ENCODE measurements around the gene BEAN1.
"Not testable (repeated sequence)": the region's sequence is repeated elsewhere in the genome, so short reads cannot be mapped to it uniquely, and the experiment has no call there.

GRCh38 chr16:66466636-66467035 is 39.5 kb downstream of the BEAN1 start:
- not testable (repeated sequence) for TF ChIP-seq CTCF (conservative IDR thresholded peaks at IDR 0.05 in 1 of 2, IDR thresholded peaks at IDR 0.05 in 1 of 2; ENCODE audit: extremely low read depth in 1 of 2, insufficient read depth in 1 of 2, low read depth in 1 of 2, low read length in 2 of 2); EZH2 (IDR thresholded peaks at IDR 0.05; ENCODE audit: borderline replicate concordance, low read length)
